CD8-positive, alpha-beta memory T cell (primary cell): ENCODE results near the gene CHIC2. TPM values are rescaled to one million over a fixed set of nuclear protein-coding genes. Genes with fewer than 3 reads are reported as not detected.
A peak's percentile ranks its signal among the peaks of the same experiment; 100 is the strongest.
"Not testable (repeated sequence)": the region's sequence is repeated elsewhere in the genome, so short reads cannot be mapped to it uniquely, and the experiment has no call there.

Experiments
- CTCF ChIA-PET: fragments of 350-600 bp; sonication (Branson Sonifier 250); formaldehyde crosslinking; loops from one replicate; lab custom pipeline; 2021; ENCODE audit warnings: antibody characterized with exemption; lab: Charles Lee
- POLR2A ChIA-PET: fragments of 350-600 bp; sonication (Branson Sonifier 250); formaldehyde crosslinking; loops from one replicate; lab custom pipeline; 2021; ENCODE audit warnings: antibody characterized with exemption; lab: Charles Lee
- DNase-seq, 5 donors: peaks; one replicate each; pipeline versions ENCODE4 v3.0.0 to v3.0.0-alpha.2; 2020 to 2022; ENCODE audit warnings: mixed read lengths in 1 of 5
- H3K27ac ChIP-seq: one replicate; pipeline ENCODE4 v1.7.0; 2013; ENCODE audit warnings: low read depth, mild to moderate bottlenecking, low read length, moderate library complexity
- H3K27me3 ChIP-seq: 2 replicates; pipeline ENCODE4 v1.7.0; 2013; ENCODE audit warnings: low read length, mild to moderate bottlenecking; ENCODE audit not compliant: insufficient read depth, poor library complexity, severe bottlenecking
- H3K36me3 ChIP-seq: 2 replicates; pipeline ENCODE4 v1.7.0; 2013; ENCODE audit warnings: mild to moderate bottlenecking, low read length, moderate library complexity; ENCODE audit not compliant: insufficient read depth
- H3K4me1 ChIP-seq: 2 replicates; pipeline ENCODE4 v1.7.0; 2013; ENCODE audit warnings: mild to moderate bottlenecking, low read length, moderate library complexity; ENCODE audit not compliant: insufficient read depth
- H3K4me3 ChIP-seq: 2 replicates; pipeline ENCODE4 v1.7.0; 2013; ENCODE audit warnings: mild to moderate bottlenecking, low read length
- H3K9me3 ChIP-seq: 2 replicates; pipeline ENCODE4 v1.7.0; 2013; ENCODE audit warnings: mild to moderate bottlenecking, low read length
- H3K27ac Mint-ChIP-seq, 8 donors: one replicate each; pipeline ENCODE4 v1.8.0; 2020 to 2021; ENCODE audit warnings: mixed read lengths in 8 of 8, mild to moderate bottlenecking in 6 of 8, inconsistent platforms in 3 of 8, moderate library complexity in 3 of 8
- H3K27me3 Mint-ChIP-seq, 2 donors: one replicate each; pipeline ENCODE4 v1.8.0; 2020 to 2021; ENCODE audit warnings: mixed read lengths in 2 of 2, mild to moderate bottlenecking in 1 of 2, moderate library complexity in 1 of 2
- H3K36me3 Mint-ChIP-seq, 3 donors: one replicate each; pipeline ENCODE4 v1.8.0; 2020 to 2021; ENCODE audit warnings: mixed read lengths in 3 of 3, inconsistent platforms in 1 of 3, mild to moderate bottlenecking in 1 of 3
- H3K4me1 Mint-ChIP-seq, 3 donors: one replicate each; pipeline ENCODE4 v1.8.0; 2020 to 2021; ENCODE audit warnings: mixed read lengths in 3 of 3, inconsistent platforms in 1 of 3, mild to moderate bottlenecking in 1 of 3
- H3K4me3 Mint-ChIP-seq, 7 donors: one replicate each; pipeline ENCODE4 v1.8.0; 2020 to 2021; ENCODE audit warnings: mixed read lengths in 7 of 7, mild to moderate bottlenecking in 6 of 7, moderate library complexity in 4 of 7, inconsistent platforms in 2 of 7
- H3K9me3 Mint-ChIP-seq, 5 donors: one replicate each; pipeline ENCODE4 v1.8.0; 2020 to 2022; ENCODE audit warnings: mixed read lengths in 5 of 5, mild to moderate bottlenecking in 3 of 5, moderate library complexity in 2 of 5, inconsistent platforms in 1 of 5
- polyA plus RNA-seq: library from polyadenylated mRNA; unstranded; fragments of 300-500 nt; fragmentation: Illumina TruSeq; gene quantifications from one replicate; pipeline ENCODE4 v1.2.3, GENCODE V29; 2021
- total RNA-seq, 2 experiments: library from RNA; stranded (reverse); gene quantifications; one replicate each; pipeline ENCODE4 v1.2.3, GENCODE V29; 2021

CHIC2 gene
- total RNA-seq (10 to 100 TPM; 25.0 to 27.9 TPM), polyA plus RNA-seq (57.3 TPM)

- Mint-ChIP-seq H3K4me1 (peaks cover 49 to 55% (median 50%) of the 10 kb centered on the region in 3 donors), H3K4me3 (peak within 1 kb of the TSS; percentile 88 to 100 (median 97)), H3K9me3 (no peaks in the 10 kb centered on the region), H3K36me3 (peaks cover 0 to 29% (median 2%) of the 10 kb centered on the region in 3 donors), H3K27ac (peak within 1 kb of the TSS; percentile 98 to 99 (median 99)), H3K27me3 (peaks cover 0 to 4% of the 10 kb centered on the region in 2 donors)
- H3K4me3 ChIP-seq: peak within 1 kb of the TSS; percentile 96
- no peaks in the 10 kb centered on the region for H3K9me3 ChIP-seq
- DNase-seq: peak; percentile 95 to 99 (median 98)
- H3K36me3 ChIP-seq: no peaks in the 10 kb centered on the region
- H3K27me3 ChIP-seq: no peaks in the 10 kb centered on the region
- peaks cover 44% of the 10 kb centered on the region for H3K4me1 ChIP-seq
- ChIA-PET POLR2A (interaction anchor here (1.1 to 1.2 kb wide), 2 partner anchors 29 to 1352 kb away, joined by 3 to 5 read pairs; no protein-coding TSS in a partner anchor), CTCF (interaction anchor here (0.7 to 0.9 kb wide), 2 partner anchors 11 to 44 kb away, joined by 3 read pairs; no protein-coding TSS in a partner anchor)
- H3K27ac ChIP-seq: peak within 1 kb of the TSS; percentile 98
Observed at GRCh38 chr4:54064317-54065111, at the start of gene CHIC2. Gene CHIC2, minus strand, starts transcription at chr4:54064605. Its CDS starts 305 bp downstream, at chr4:54064300.

GRCh38 chr4:54113206-54113605, 48.8 kb upstream of the CHIC2 start:
- peaks cover 49 to 79% of the 10 kb centered on the region in 2 donors for H3K27me3 Mint-ChIP-seq
- POLR2A ChIA-PET: not testable (repeated sequence)

GRCh38 chr4:54110019-54110416, 45.6 kb upstream of the CHIC2 start:
- Histone ChIP-seq H3K9me3 (no peaks in the 10 kb centered on the region), H3K4me1 (peaks cover 4% of the 10 kb centered on the region), H3K27ac (no peak overlapping the region), H3K27me3 (peaks cover 48% of the 10 kb centered on the region), H3K4me3 (no peak overlapping the region), H3K36me3 (no peaks in the 10 kb centered on the region)
- CTCF ChIA-PET: no interaction called here
- H3K27me3 Mint-ChIP-seq: peaks cover 60 to 84% of the 10 kb centered on the region in 2 donors
- no peak for DNase-seq
- H3K27ac Mint-ChIP-seq: no peak overlapping the region
- POLR2A ChIA-PET: no interaction called here
- peak overlapping the region in 3 of 7 donors; percentile 0 to 33 (median 8) for H3K4me3 Mint-ChIP-seq
- H3K9me3 Mint-ChIP-seq: peaks cover 0 to 4% (median 0%) of the 10 kb centered on the region in 5 donors
- peaks cover 11 to 35% (median 23%) of the 10 kb centered on the region in 3 donors for H3K4me1 Mint-ChIP-seq
- no peaks in the 10 kb centered on the region for H3K36me3 Mint-ChIP-seq

More at GRCh38 chr4:54113206-54113605, 48.8 kb upstream of the CHIC2 start:
- H3K4me1 ChIP-seq, H3K27ac ChIP-seq, CTCF ChIA-PET, H3K36me3 ChIP-seq, H3K36me3 Mint-ChIP-seq, H3K27ac Mint-ChIP-seq, H3K9me3 ChIP-seq, H3K4me3 Mint-ChIP-seq, DNase-seq, H3K9me3 Mint-ChIP-seq, H3K4me3 ChIP-seq: not testable (repeated sequence)
- H3K27me3 ChIP-seq: peaks cover 28% of the 10 kb centered on the region
- H3K4me1 Mint-ChIP-seq: peaks cover 6 to 23% (median 14%) of the 10 kb centered on the region in 3 donors

GRCh38 chr4:54109241-54110018, 45.0 kb upstream of the CHIC2 start:
- ChIA-PET POLR2A (no interaction called here), CTCF (no interaction called here)

GRCh38 chr4:54107951-54108748, 43.7 kb upstream of the CHIC2 start:
- peak overlapping the region; percentile 19 to 88 (median 73) for H3K4me3 Mint-ChIP-seq
- POLR2A ChIA-PET: interaction anchor here (0.7 kb wide), 1 partner anchor 15 kb away, joined by 11 read pairs; no protein-coding TSS in a partner anchor

More at GRCh38 chr4:54109241-54110018, 45.0 kb upstream of the CHIC2 start:
- H3K27me3 ChIP-seq: peaks cover 54% of the 10 kb centered on the region
- H3K4me3 Mint-ChIP-seq: peak overlapping the region in 1 of 7 donors; percentile 12
- peaks cover 4% of the 10 kb centered on the region for H3K4me1 ChIP-seq
- H3K27ac ChIP-seq: no peak overlapping the region
- no peak overlapping the region for H3K27ac Mint-ChIP-seq
- peaks cover 11 to 35% (median 23%) of the 10 kb centered on the region in 3 donors for H3K4me1 Mint-ChIP-seq
- no peak overlapping the region for H3K4me3 ChIP-seq
- H3K36me3 Mint-ChIP-seq: no peaks in the 10 kb centered on the region
- no peak for DNase-seq
- H3K9me3 ChIP-seq: no peaks in the 10 kb centered on the region
- H3K27me3 Mint-ChIP-seq: peaks cover 64 to 87% of the 10 kb centered on the region in 2 donors
- H3K9me3 Mint-ChIP-seq: peaks cover 0 to 4% (median 0%) of the 10 kb centered on the region in 5 donors
- no peaks in the 10 kb centered on the region for H3K36me3 ChIP-seq

GRCh38 chr4:54104907-54105306, 40.5 kb upstream of the CHIC2 start:
- Histone ChIP-seq H3K4me3 (no peak overlapping the region), H3K4me1 (peaks cover 21% of the 10 kb centered on the region), H3K36me3 (no peaks in the 10 kb centered on the region), H3K9me3 (no peaks in the 10 kb centered on the region), H3K27me3 (peaks cover 78% of the 10 kb centered on the region), H3K27ac (no peak overlapping the region)
- no peak for DNase-seq
- H3K4me1 Mint-ChIP-seq: peaks cover 19 to 59% (median 46%) of the 10 kb centered on the region in 3 donors
- POLR2A ChIA-PET: no interaction called here
- no peak overlapping the region for H3K4me3 Mint-ChIP-seq
- peaks cover 0 to 4% (median 0%) of the 10 kb centered on the region in 5 donors for H3K9me3 Mint-ChIP-seq
- no peaks in the 10 kb centered on the region for H3K36me3 Mint-ChIP-seq
- H3K27me3 Mint-ChIP-seq: peaks cover 68 to 91% of the 10 kb centered on the region in 2 donors
- no peak overlapping the region for H3K27ac Mint-ChIP-seq
- CTCF ChIA-PET: no interaction called here

More at GRCh38 chr4:54107951-54108748, 43.7 kb upstream of the CHIC2 start:
- Mint-ChIP-seq H3K4me1 (peaks cover 12 to 41% (median 26%) of the 10 kb centered on the region in 3 donors), H3K27me3 (peaks cover 68 to 92% of the 10 kb centered on the region in 2 donors), H3K36me3 (no peaks in the 10 kb centered on the region), H3K9me3 (peaks cover 0 to 4% (median 0%) of the 10 kb centered on the region in 5 donors), H3K27ac (peak overlapping the region in 1 of 8 donors; percentile 44)
- CTCF ChIA-PET: interaction anchor here (0.8 to 1.1 kb wide), 2 partner anchors 44 to 45 kb away, joined by 3 read pairs; partner anchors contain the start of gene CHIC2
- H3K27ac ChIP-seq: no peak overlapping the region
- peak in 1 of 5 donors; percentile 31 for DNase-seq
- no peaks in the 10 kb centered on the region for H3K9me3 ChIP-seq
- H3K4me3 ChIP-seq: no peak overlapping the region
- no peaks in the 10 kb centered on the region for H3K36me3 ChIP-seq
- H3K27me3 ChIP-seq: peaks cover 66% of the 10 kb centered on the region
- peaks cover 8% of the 10 kb centered on the region for H3K4me1 ChIP-seq

GRCh38 chr4:54103190-54103574, 38.8 kb upstream of the CHIC2 start:
- Mint-ChIP-seq H3K27me3 (peaks cover 68 to 91% of the 10 kb centered on the region in 2 donors), H3K27ac (no peak overlapping the region), H3K9me3 (peaks cover 0 to 2% (median 0%) of the 10 kb centered on the region in 5 donors), H3K4me3 (peak overlapping the region in 1 of 7 donors; percentile 20), H3K36me3 (no peaks in the 10 kb centered on the region), H3K4me1 (peaks cover 29 to 58% (median 52%) of the 10 kb centered on the region in 3 donors)
- no peak overlapping the region for H3K4me3 ChIP-seq
- ChIA-PET POLR2A (no interaction called here), CTCF (no interaction called here)
- DNase-seq: no peak
- peaks cover 26% of the 10 kb centered on the region for H3K4me1 ChIP-seq
- H3K27ac ChIP-seq: no peak overlapping the region
- H3K27me3 ChIP-seq: peaks cover 78% of the 10 kb centered on the region
- no peaks in the 10 kb centered on the region for H3K9me3 ChIP-seq
- H3K36me3 ChIP-seq: no peaks in the 10 kb centered on the region
